Mucosa of gallbladder (tissue), 1 donor: ENCODE data around the gene ATP8A2. TPM values are rescaled to one million over a fixed set of nuclear protein-coding genes. Genes with fewer than 3 reads are reported as not detected.
A peak's percentile ranks its signal among the peaks of the same experiment; 100 is the strongest.

ENCODE experiments used
- DNase-seq: peaks from one replicate; pipeline ENCODE4 v3.0.0-alpha.2; 2020; ENCODE audit warnings: low spot score
- total RNA-seq: library from RNA; stranded (reverse); gene quantifications from one replicate; pipeline ENCODE4 v1.2.1, GENCODE V29; 2021
- donor health status: DM: no; HTN: no; CAD: no.

ATP8A2 gene
- total RNA-seq, 1 donor from 2014 or later = 0.29 TPM

GRCh38 chr13:26011208-26011573 is 639.4 kb downstream of the ATP8A2 start:
- no peak for DNase-seq

GRCh38 chr13:26011996-26012821 is 640.4 kb downstream of the ATP8A2 start:
- no peak for DNase-seq

GRCh38 chr13:26012995-26013394 is 641.2 kb downstream of the ATP8A2 start:
- no peak for DNase-seq

GRCh38 chr13:26015271-26016125 is 643.7 kb downstream of the ATP8A2 start:
- DNase-seq = no peak

GRCh38 chr13:26016189-26016588 is 644.4 kb downstream of the ATP8A2 start:
- no peak for DNase-seq

GRCh38 chr13:26017196-26017921 is 645.6 kb downstream of the ATP8A2 start:
- no peak for DNase-seq

GRCh38 chr13:26017932-26018665 is 646.3 kb downstream of the ATP8A2 start:
- no peak for DNase-seq

- DNase-seq = no peak
These were observed 647.5 kb downstream of the ATP8A2 start for GRCh38 chr13:26019251-26019650.

GRCh38 chr13:26019881-26020870 is 648.4 kb downstream of the ATP8A2 start:
- no peak for DNase-seq

GRCh38 chr13:26020891-26021290 is 649.1 kb downstream of the ATP8A2 start:
- no peak for DNase-seq

GRCh38 chr13:26021516-26021915 is 649.7 kb downstream of the ATP8A2 start:
- no peak for DNase-seq

GRCh38 chr13:26021956-26022355 is 650.2 kb downstream of the ATP8A2 start:
- DNase-seq = no peak

- peak; percentile 85 for DNase-seq
These were observed 650.9 kb downstream of the ATP8A2 start for GRCh38 chr13:26022538-26023292.

- peak; percentile 20 for DNase-seq
These were observed 652.8 kb downstream of the ATP8A2 start for GRCh38 chr13:26024558-26024957.

- no peak for DNase-seq
These were observed 653.4 kb downstream of the ATP8A2 start for GRCh38 chr13:26025196-26025595.

GRCh38 chr13:26025771-26026170 is 654.0 kb downstream of the ATP8A2 start:
- DNase-seq = no peak

GRCh38 chr13:26026211-26026610 is 654.4 kb downstream of the ATP8A2 start:
- DNase-seq = no peak

- no peak for DNase-seq
These were observed 657.9 kb downstream of the ATP8A2 start for GRCh38 chr13:26029581-26030136.

- no peak for DNase-seq
These were observed 658.6 kb downstream of the ATP8A2 start for GRCh38 chr13:26030331-26030730.
